ENCODE results near the gene CRLF1. TPM values are rescaled to one million over a fixed set of nuclear protein-coding genes. Genes with fewer than 3 reads are reported as not detected.

The CRLF1 gene
- total RNA-seq, 1 experiment from 2014 or later = 2.6 TPM

DNA sequence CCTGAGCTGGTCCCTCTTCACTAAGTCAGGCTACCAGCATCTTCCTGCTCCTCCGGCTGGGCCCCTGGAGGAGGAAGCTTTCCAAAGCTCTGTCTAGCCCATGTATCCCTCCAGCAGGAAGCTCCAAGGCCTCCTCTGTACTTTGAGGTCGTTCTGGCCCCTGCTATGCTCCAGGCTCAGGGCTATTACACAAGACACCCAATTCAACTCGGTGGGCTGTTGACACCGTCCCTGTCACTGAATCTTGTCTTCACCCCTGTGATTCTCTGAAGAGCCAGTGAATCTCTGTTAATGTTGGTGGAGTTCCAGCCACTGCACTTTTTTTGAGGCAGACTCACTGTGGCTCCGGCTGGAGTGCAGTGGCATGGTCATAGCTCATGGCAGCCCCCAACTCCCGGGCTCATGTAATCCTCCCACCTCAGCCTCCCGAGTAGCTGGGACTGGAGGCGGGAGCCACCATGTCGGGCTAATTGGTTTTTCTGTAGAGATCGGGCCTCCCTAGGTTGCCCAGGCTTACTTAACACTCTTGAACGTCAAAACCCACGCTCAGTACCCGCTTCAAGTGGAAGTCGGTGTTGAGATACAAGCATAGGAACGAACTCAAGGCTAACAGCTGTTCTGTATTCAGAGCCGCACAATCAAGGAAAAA is 18.5 kb downstream of the CRLF1 start:
- in situ Hi-C loops (cut with HindIII; ENCODE audit: low pct_unique_long_range_greater_than_20kb, low sequenced_read_pairs) = no loop called here
- DNase-seq (ENCODE audit: low read depth, low spot score) = no peak

DNA sequence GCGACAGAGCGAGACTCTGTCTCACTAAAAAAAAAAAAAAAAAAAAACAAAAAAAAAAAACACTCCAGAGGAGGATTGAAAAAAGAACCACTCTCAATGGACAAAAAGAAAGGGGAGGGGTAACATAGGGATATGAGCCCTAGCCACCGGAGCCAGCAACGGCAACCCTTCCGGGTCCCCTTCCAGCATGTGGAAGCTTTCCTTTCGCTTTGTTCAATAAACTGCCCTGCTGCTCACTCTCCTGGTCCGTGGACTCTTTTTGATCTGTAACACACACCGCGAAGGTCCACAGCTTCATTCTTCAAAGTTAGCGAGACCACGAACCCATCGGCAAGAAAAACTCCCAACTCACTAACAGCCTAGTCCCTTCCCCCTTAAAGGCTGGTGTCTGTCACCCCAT is 19.0 kb downstream of the CRLF1 start:
- no peak for DNase-seq (ENCODE audit: low read depth, low spot score)
- in situ Hi-C loops (cut with HindIII; ENCODE audit: low pct_unique_long_range_greater_than_20kb, low sequenced_read_pairs) = no loop called here

DNA sequence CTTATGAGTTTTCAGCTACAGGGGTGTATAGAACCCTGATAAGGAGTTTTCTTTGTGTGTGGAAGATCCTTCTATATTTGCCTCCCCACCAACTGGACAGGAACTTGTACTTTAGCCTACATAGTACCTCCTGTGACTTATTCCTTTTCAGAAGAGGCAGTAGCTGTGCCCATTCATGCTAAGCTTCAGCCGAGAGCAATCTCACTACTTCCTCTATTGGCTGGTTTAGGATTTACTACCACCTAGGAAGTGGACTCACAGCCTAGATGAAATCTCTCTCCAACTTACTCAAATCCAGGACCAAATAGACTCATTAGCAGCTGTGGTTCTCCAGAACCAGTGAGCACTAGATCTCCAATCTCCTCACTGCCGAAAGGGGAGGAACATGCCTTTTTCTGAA is 20.3 kb downstream of the CRLF1 start:
- DNase-seq (ENCODE audit: low read depth, low spot score) = peak; percentile 23
- in situ Hi-C loops (cut with HindIII; ENCODE audit: low pct_unique_long_range_greater_than_20kb, low sequenced_read_pairs) = no loop called here

DNA sequence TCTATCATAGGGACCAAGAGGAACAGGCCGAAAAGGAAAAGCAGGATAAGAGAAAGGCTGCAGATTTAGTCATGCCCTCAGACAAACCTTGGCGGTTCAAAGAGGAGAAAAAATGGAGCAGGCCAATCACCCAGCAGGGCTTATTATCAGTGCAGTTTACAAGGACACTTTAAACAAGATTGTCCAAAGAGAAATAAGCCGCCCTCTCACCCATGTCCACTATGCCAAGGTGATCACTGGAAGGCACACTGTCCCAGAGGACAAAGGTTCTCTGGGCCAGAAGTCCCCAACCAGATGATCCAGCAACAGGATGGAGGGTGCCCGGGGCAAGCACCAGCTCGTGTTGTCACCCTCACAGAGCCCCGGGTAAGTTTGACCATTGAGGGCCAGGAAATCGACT is 26.3 kb downstream of the CRLF1 start:
- in situ Hi-C loops (cut with HindIII; ENCODE audit: low pct_unique_long_range_greater_than_20kb, low sequenced_read_pairs) = no loop called here
- no peak for DNase-seq (ENCODE audit: low read depth, low spot score)

DNA sequence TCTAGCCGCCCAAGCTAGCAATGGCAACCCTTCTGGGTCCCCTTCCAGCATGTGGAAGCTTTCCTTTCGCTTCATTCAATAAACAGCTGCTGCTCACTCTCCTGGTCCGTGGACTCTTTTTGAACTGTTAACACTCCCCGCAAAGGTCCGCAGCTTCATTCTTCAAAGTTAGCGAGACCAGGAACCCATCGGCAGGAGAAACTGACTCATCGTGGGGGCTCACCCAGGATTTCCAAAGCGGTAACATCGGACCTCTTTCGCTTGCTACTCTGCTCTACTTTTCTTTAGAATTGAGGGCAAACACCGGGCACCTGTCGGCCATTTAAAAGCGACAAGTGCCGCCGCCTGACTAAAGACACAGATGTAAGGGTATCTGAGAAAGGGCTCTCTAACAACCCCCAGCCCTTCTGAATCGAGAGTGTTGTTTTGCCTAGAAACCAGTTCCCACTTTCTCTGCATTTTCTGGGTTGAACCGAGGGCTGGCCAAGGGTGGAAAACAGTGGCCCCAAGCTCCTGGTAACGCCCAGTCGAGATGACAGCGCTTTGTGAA is 29.2 kb downstream of the CRLF1 start:
- in situ Hi-C loops (cut with HindIII; ENCODE audit: low pct_unique_long_range_greater_than_20kb, low sequenced_read_pairs) = no loop called here

DNA sequence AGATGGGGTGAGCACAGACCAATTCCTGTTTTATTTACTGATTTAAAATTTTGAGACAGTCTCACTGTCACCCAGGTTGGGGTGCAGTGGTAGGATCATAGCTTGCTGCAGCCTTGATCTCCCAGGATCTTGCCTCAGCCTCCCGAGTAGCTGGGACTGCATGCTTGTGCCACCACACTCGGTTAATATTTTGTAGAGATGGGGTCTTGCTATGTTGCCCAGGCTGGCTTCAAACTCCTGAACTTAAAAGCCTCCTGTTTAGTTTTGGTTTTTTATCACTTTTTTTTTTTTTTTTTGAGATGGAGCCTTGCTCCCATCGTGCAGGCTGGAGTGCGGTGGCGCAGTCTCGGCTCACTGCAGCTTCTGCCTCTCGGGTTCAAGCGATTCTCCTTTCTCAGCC is 30.2 kb downstream of the CRLF1 start:
- no peak for DNase-seq (ENCODE audit: low read depth, low spot score)
- in situ Hi-C loops (cut with HindIII; ENCODE audit: low pct_unique_long_range_greater_than_20kb, low sequenced_read_pairs) = no loop called here

More for the DNA sequence above, 29.2 kb downstream of the CRLF1 start:
- no peak for DNase-seq (ENCODE audit: low read depth, low spot score)

DNA sequence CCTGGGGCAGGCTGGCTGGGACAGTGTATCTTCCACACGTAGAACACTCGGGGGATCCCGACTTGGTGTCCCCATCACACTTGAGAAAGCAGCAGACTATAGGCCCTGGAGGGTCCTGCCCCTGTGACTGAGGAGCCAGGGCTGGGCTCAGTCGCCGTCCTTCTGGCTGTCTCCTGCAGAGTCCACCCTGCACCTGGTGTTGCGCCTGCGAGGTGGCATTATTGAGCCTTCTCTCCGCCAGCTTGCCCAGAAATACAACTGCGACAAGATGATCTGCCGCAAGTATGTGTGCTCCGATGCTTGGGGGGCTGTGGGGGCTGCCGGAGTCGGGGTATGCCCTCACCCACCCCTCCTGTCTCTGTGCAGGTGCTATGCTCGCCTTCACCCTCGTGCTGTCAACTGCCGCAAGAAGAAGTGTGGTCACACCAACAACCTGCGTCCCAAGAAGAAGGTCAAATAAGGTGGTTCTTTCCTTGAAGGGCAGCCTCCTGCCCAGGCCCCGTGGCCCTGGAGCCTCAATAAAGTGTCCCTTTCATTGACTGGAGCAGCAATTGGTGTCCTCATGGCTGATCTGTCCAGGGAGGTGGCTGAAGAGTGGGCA is 31.8 kb downstream of the CRLF1 start:
- in situ Hi-C loops (cut with HindIII; ENCODE audit: low pct_unique_long_range_greater_than_20kb, low sequenced_read_pairs) = no loop called here
- DNase-seq (ENCODE audit: low read depth, low spot score) = no peak

DNA sequence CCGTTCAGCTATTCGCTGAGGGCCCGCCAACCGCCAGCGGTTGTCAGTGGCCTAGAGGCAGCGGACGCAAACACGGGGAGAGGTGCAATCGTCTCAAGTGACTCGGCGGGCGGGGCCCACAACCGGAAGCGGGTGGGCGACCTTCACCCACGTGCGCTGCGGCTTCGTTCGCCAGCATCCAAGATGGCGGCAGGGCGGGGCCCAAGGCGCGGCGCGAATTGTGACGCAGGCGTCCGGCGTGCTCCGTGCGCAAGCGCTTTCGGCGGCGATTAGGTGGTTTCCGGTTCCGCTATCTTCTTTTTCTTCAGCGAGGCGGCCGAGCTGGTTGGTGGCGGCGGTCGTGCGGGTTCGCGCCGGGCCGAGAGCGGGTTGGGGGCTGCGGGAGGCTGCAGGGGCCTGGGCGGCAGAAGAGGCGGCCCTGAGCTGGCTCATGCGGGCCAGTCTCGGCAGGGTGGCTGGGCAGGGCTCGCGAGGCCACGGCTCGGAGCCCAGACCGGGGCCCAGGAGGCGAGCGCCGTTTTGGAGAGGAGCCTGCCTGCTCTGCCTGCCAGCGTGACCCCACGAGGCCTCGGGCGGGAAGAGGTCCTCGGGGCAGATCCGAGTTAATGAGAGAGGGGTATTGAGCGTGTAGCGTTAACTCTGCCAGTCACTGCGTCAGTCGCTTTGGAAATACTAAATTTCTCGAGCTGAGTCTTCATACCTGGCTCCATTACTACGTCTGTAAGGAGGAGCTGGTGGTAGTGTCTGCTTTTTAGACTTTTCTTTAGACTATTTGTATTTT is 34.8 kb downstream of the CRLF1 start, which contains the start of gene UBA52:
TSS of gene UBA52 (plus strand) at position 294 of the 781 bp plus-strand sequence. CDS start 1,444 bp downstream, outside the sequence.
- DNase-seq (ENCODE audit: low read depth, low spot score) = peak; percentile 94
- in situ Hi-C loops (cut with HindIII; ENCODE audit: low pct_unique_long_range_greater_than_20kb, low sequenced_read_pairs) = no loop called here

DNA sequence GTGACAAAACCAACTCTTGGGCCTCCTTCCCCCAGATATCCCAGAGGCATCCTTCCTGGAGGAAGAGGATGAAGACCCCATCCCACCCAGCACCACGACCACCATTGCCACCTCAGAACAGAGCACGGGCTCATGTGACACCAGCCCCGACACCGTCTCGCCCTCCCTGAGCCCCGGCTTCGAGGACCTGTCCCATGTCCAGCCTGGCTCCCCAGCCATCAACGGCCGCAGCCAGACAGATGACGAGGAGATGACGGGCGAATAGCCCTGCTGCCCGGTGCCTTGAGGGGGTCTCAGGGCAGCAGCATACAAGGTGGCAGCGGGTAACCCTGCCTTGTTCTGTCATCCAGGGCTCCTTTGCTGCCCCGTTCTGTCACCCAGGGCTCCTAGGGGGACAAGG is 38.2 kb downstream of the CRLF1 start:
- DNase-seq (ENCODE audit: low read depth, low spot score) = no peak
- in situ Hi-C loops (cut with HindIII; ENCODE audit: low pct_unique_long_range_greater_than_20kb, low sequenced_read_pairs) = no loop called here

DNA sequence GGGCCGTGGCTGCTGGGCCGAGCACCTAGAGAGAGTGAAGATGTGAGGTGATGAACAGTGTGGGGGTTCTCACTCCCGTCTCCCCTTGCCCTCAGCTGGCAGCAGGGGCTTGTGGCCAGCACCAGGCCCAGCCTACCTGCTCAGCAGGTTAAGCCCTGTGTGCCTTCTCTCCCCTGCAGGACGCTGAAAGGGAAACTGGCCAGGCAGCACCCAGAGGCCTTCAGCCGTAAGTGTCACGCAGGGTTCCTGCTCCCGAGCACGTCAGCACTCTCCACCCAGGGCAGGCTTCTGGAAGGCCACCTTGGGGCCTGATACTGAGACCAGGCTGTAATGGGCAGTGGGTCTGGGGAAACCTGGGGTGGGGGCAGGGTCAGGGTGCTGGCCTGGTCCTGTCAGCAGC is 39.6 kb downstream of the CRLF1 start:
- in situ Hi-C loops (cut with HindIII; ENCODE audit: low pct_unique_long_range_greater_than_20kb, low sequenced_read_pairs) = no loop called here
- no peak for DNase-seq (ENCODE audit: low read depth, low spot score)

DNA sequence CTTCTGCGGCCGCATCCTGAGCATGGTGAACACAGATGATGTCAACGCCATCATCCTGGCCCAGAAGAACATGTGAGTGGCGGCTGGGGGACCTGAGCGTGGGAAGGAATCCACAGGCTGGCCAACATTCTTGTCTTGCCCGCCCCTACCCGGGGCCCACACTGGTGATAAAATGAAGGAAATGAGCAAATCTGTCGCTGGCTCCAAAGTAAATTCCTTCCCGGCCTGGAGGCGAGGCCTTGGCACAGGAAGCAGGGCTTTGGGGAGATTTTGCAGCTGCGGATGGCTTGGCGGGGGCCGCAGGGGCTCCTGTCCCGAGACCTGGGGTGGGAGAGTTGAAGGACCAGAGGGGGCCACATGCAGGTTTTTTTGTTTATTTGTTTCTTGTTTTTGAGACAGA is 44.5 kb downstream of the CRLF1 start:
- in situ Hi-C loops (cut with HindIII; ENCODE audit: low pct_unique_long_range_greater_than_20kb, low sequenced_read_pairs) = no loop called here
- no peak for DNase-seq (ENCODE audit: low read depth, low spot score)

DNA sequence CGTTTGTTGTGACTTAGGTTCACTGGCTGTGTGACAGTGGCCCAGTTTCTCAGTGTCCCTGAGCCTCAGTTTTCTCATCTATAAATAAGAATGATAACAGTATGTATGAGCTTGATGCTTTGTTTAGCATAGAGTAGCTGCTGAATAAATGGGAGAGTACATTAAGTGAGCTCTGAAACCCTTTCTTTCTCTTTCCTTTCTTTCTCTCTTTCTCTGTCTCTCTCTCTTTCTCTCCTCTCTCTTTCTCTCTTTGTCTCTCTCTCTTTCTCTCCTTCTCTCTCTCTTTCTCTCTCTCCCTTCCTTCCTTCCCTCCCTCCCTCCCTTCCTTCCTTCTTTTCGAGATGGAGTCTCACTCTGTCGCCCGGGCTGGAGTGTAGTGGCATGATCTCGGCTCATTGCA is 46.9 kb downstream of the CRLF1 start:
- DNase-seq (ENCODE audit: low read depth, low spot score) = no peak
- in situ Hi-C loops (cut with HindIII; ENCODE audit: low pct_unique_long_range_greater_than_20kb, low sequenced_read_pairs) = no loop called here

DNA sequence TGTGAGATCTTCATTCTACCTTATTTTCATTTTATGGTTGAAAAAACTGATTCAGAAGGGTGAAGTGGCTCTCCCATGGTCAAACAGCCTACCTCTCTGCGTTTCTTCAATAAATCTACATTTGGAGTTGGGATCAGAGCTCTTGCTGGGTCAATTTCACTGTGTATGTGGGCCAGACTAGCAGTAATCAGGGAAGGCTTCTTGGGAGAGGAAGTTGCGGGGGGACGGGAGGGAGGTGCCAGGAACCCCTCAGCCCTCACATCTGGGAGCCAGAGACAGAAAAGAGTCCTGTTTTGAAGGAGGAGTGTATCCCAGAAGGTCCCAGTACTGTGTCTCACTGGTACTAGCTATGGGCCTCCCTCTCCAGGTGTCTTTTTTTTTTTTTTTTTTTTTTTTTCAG is 48.0 kb downstream of the CRLF1 start:
- in situ Hi-C loops (cut with HindIII; ENCODE audit: low pct_unique_long_range_greater_than_20kb, low sequenced_read_pairs) = no loop called here
- no peak for DNase-seq (ENCODE audit: low read depth, low spot score)

DNA sequence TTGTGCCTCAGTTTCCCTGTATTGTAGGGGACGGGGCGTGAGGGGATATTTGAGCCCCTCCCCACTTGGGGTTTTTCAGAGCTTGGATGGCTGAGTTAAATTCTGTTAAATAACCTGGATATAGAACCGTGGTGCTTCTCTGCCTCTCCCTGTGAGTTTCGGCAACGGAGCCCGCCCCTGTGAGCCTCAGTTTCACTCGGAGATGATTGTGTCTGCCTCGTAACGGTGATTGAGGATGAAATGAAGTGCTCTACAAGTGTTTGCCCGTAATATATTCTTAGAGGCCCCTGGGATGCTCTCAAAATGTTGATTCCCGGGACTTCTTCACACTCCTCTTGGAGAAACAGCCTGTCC is 48.4 kb downstream of the CRLF1 start:
- in situ Hi-C loops (cut with HindIII; ENCODE audit: low pct_unique_long_range_greater_than_20kb, low sequenced_read_pairs) = no loop called here
- no peak for DNase-seq (ENCODE audit: low read depth, low spot score)

DNA sequence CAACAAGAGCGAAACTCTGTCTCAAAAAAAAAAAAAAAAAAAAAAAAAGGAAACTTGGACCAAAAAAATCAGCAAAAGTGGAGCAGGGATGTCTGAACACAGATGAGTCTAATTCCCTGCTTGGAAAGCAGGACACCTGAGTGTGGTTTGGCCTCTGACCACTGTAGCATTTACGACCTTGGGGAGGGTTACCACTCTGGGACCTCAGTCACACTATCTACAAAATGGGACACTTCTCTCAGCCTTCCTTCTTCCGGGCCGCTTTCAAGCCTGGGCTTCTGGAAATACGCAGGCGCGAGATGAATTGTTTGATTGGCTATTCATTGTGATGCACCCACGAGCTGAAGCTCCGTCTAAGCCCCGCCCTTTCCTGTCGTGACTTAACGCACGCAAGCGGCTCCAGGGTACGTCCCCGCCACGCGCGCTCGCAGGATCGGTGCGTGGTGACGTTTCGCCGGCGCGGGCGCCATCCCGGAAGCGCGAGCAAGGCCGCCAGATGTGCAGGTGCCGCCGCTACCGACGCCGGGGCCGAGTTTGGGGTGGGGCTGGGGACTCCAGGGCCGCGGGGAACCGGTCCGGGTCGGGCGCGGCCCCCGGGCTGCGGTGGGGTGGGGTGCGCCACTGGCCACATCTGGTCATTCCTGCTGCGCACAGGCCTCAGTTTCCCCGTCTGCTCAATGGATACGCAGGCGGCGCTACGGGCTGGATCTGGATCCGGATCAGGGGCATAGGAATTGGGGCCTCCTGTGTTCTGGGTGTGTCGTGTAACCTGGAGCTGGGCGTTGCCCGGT is 49.0 kb downstream of the CRLF1 start, which contains the start of gene KXD1:
TSS of gene KXD1 (plus strand) at position 460 of the 791 bp plus-strand sequence. CDS start 4,187 bp downstream, outside the sequence.
- in situ Hi-C loops (cut with HindIII; ENCODE audit: low pct_unique_long_range_greater_than_20kb, low sequenced_read_pairs) = no loop called here
- peak; percentile 97 for DNase-seq (ENCODE audit: low read depth, low spot score)

DNA sequence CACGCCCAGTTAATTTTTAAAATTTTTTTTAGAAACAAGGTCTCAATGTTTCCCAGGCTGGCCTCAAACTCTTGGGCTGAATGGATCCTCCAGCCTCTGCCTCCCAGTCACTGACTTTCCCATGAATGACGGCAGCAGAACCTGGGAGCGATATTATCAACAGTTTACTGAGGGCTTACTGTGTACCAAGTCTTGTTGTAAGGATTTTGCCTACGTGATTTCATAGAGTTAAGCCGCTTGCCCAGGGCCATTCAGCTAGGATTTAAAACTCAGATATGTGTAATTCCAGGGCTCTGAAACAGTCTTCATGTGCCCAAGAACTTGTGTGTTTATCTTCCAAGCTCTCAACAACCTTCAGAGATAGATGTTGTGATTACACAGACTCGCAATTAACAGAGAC is 55.0 kb downstream of the CRLF1 start:
- in situ Hi-C loops (cut with HindIII; ENCODE audit: low pct_unique_long_range_greater_than_20kb, low sequenced_read_pairs) = no loop called here
- DNase-seq (ENCODE audit: low read depth, low spot score) = no peak

DNA sequence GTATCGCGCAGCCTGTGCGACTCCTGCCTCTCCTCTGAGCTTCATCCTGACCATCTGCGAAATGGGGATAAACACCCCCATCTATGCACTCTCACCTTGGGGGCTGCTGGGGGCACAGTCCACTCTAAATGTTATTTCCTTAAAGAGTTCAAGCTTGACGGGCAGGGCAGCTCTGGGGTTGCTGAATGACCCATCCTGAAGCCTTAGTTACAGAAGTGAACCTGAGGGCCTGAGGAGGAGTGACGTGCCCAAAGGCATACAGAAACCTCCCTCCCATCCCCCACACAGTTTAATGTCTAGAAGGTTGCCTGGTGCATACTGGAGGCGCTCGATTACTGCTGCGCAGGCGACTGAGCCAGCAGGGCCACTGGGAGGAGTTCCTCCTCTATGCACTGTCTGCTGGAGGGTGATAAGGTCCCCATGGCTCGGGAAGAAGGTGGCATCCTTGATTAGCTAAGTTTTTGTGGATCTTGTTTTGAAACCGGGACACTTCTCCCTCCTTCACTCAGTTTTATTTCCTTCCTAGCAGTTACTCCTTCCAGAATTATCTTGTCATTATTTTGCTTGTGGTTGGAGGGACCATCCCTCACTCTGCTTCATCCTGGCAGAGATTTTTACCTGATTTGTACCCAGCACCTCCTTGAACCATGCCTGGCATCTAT is 62.7 kb downstream of the CRLF1 start:
- peak; percentile 84 for DNase-seq (ENCODE audit: low read depth, low spot score)
- in situ Hi-C loops (cut with HindIII; ENCODE audit: low pct_unique_long_range_greater_than_20kb, low sequenced_read_pairs) = no loop called here

Measured in SK-MEL-5 (cell line).